SK-N-MC (cell line): ENCODE data around the gene ABRACL.
A peak's percentile ranks its signal among the peaks of the same experiment; 100 is the strongest.

Experiments used
- DNase-seq: peaks from one replicate; pipeline ENCODE4 v3.0.0-alpha.2; 2011; ENCODE audit warnings: low read depth, low spot score
- H3K27ac ChIP-seq: fragments of 200-600 bp; sonication (generic); 2 replicates; pipeline ENCODE4 v1.5.1; 2016; ENCODE audit warnings: mixed run types
- H3K36me3 ChIP-seq: fragments of 200-600 bp; sonication (generic); 2 replicates; pipeline ENCODE4 v1.6.1; 2017; ENCODE audit warnings: antibody characterized with exemption, low read length, mixed read lengths; ENCODE audit not compliant: insufficient read depth
- H3K4me3 ChIP-seq: fragments of 200-600 bp; sonication (generic); 2 replicates; pipeline ENCODE4 v1.5.1; 2016
- H3K9ac ChIP-seq: fragments of 200-600 bp; sonication (generic); 2 replicates; pipeline ENCODE4 v1.8.0; 2017; ENCODE audit warnings: mixed run types, mixed read lengths; ENCODE audit not compliant: insufficient read length
- H3K9me3 ChIP-seq: fragments of 200-600 bp; sonication (generic); 2 replicates; pipeline ENCODE4 v1.6.1; 2017; ENCODE audit warnings: low read depth, mild to moderate bottlenecking, antibody characterized with exemption, low read length, moderate library complexity, mixed read lengths
- EZH2 ChIP-seq: fragments of 200-600 bp; sonication (generic); IDR thresholded peaks from one replicate; pipeline ENCODE4 v1.6.1; 2017; ENCODE audit warnings: antibody characterized with exemption
- FOXP2 ChIP-seq: optimal IDR thresholded peaks from 2 replicates; pipeline ENCODE3; 2011; ENCODE audit warnings: mild to moderate bottlenecking, moderate library complexity; ENCODE audit not compliant: insufficient read depth; ENCODE audit errors: extremely low read length, control extremely low read depth
- POLR2AphosphoS5 ChIP-seq: IDR thresholded peaks from 2 replicates; pipeline ENCODE4 v1.6.1; 2012; ENCODE audit warnings: mild to moderate bottlenecking, low read depth, low read length, borderline replicate concordance

The ABRACL gene

GRCh38 chr6:139028658-139029469 is at the start of gene ABRACL:
TSS of gene ABRACL (plus strand) at chr6:139028745. CDS start at chr6:139034161, 5,416 bp downstream.
- Histone ChIP-seq H3K36me3 (peaks cover 3% of the 10 kb centered on the region; the same call in 1 of the 2 replicates), H3K27ac (peak within 1 kb of the TSS; percentile 75; the same call in 1 of the 2 replicates), H3K9me3 (no peaks in the 10 kb centered on the region), H3K9ac (peak within 1 kb of the TSS; percentile 87), H3K4me3 (peak within 1 kb of the TSS; percentile 86)
- peak; percentile 42 for DNase-seq
- TF ChIP-seq POLR2AphosphoS5 (peak; percentile 94), FOXP2 (no peak), EZH2 (no peak)

DNA sequence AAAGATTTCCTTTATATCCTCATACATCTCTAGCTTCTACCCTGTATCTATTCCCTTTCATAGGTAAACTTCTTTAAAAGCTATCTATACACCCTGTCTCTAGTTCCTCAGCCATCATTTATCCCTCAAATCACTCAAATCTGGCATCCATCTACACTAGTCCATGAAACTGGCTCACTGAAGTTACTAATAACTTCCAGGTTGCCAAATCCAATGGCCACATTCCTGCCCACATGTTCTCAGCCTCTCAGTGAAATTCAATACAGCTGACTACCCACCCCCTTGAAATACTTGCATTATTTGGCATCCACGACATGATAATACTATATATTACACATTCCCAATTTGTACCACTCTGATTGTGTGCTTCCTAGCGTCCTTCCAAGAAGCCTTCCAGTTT is 49.2 kb upstream of the ABRACL start:
- no peak for TF ChIP-seq FOXP2
- TF ChIP-seq POLR2AphosphoS5: no peak

DNA sequence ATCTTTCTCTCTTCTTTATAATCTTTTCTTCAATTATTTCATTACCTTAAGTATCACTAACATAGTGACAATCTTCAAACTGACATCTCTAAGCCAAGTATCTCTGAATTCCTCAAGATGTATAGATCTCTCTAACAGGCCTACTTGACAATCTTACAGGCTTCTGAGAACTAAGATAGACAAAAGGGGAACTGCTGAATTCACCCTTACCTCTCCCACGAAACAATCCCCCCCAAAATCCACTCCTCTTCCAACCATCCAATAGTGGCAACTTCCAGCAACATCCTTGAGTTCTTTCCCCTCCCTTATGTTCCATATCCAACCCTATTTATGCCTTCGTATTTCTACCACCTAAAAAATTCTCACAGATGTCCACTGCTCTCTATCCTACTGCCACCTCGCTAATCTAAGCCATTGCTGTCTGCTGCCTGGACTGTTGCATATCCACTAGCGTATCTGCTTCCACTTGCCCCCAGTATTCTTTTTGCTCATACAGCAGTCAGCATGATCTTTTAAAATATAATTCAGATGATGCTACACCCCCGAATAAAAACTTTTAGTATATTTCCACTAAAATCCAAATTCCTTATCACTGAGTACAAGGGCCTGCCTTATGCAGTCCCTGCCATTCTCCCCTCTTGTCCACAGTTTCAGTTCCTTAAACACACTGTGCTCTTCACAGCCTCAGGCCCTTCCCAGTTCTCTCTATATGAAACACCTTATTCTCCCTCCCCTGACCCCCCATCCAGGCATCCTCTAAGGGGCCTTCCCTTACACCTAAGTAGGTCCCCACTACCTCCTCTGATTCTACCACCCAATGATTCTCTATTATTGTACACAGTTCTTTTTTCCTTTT is 48.5 kb upstream of the ABRACL start:
- DNase-seq: no peak
- Histone ChIP-seq H3K4me3 (no peak overlapping the region), H3K9ac (no peak overlapping the region), H3K9me3 (no peaks in the 10 kb centered on the region), H3K36me3 (peaks cover 10% of the 10 kb centered on the region; the same call in 1 of the 2 replicates), H3K27ac (no peak overlapping the region)
- TF ChIP-seq POLR2AphosphoS5 (no peak), EZH2 (no peak), FOXP2 (no peak)

More for the DNA sequence above, 49.2 kb upstream of the ABRACL start:
- Histone ChIP-seq H3K9ac (no peak overlapping the region), H3K9me3 (no peaks in the 10 kb centered on the region), H3K27ac (no peak overlapping the region), H3K4me3 (no peak overlapping the region), H3K36me3 (peaks cover 7% of the 10 kb centered on the region; the same call in 1 of the 2 replicates)
- DNase-seq: no peak

- Histone ChIP-seq H3K27ac (no peak overlapping the region), H3K36me3 (peaks cover 10% of the 10 kb centered on the region; the same call in 1 of the 2 replicates), H3K9me3 (no peaks in the 10 kb centered on the region), H3K4me3 (no peak overlapping the region), H3K9ac (no peak overlapping the region)
- TF ChIP-seq FOXP2: no peak
- no peak for TF ChIP-seq EZH2
- TF ChIP-seq POLR2AphosphoS5: no peak
- no peak for DNase-seq
These were observed 47.1 kb upstream of the ABRACL start for GRCh38 chr6:138981416-138981815.

GRCh38 chr6:138986578-138986977 is 42.0 kb upstream of the ABRACL start:
- no peak for TF ChIP-seq EZH2
- no peak for TF ChIP-seq POLR2AphosphoS5
- TF ChIP-seq FOXP2: no peak
- H3K36me3 ChIP-seq: peaks cover 10% of the 10 kb centered on the region; the same call in 1 of the 2 replicates
- H3K9me3 ChIP-seq: no peaks in the 10 kb centered on the region
- peak overlapping the region; percentile 95 for H3K9ac ChIP-seq
- no peak for DNase-seq
- H3K27ac ChIP-seq: no peak overlapping the region
- H3K4me3 ChIP-seq: peak overlapping the region; percentile 86

GRCh38 chr6:138987080-138987642 is 41.4 kb upstream of the ABRACL start:
- TF ChIP-seq FOXP2 (no peak), POLR2AphosphoS5 (no peak), EZH2 (no peak)
- peak overlapping the region; percentile 95 for H3K9ac ChIP-seq
- H3K27ac ChIP-seq: no peak overlapping the region
- peaks cover 10% of the 10 kb centered on the region; the same call in 1 of the 2 replicates for H3K36me3 ChIP-seq
- DNase-seq: no peak
- no peaks in the 10 kb centered on the region for H3K9me3 ChIP-seq
- peak overlapping the region; percentile 86 for H3K4me3 ChIP-seq

- no peaks in the 10 kb centered on the region for H3K9me3 ChIP-seq
- peak within 1 kb of the TSS; percentile 72; the same call in 1 of the 2 replicates for H3K27ac ChIP-seq
- H3K36me3 ChIP-seq: peaks cover 7% of the 10 kb centered on the region; the same call in 1 of the 2 replicates
- H3K9ac ChIP-seq: peak within 1 kb of the TSS; percentile 95
- peak; percentile 85 for TF ChIP-seq POLR2AphosphoS5
- TF ChIP-seq EZH2: no peak
- DNase-seq: peak; percentile 44
- peak within 1 kb of the TSS; percentile 86 for H3K4me3 ChIP-seq
These were observed 40.7 kb upstream of the ABRACL start, which contains the start of gene REPS1 for GRCh38 chr6:138987643-138988468. TSS of gene REPS1 (minus strand) at chr6:138988253. CDS start at chr6:138987682, 571 bp downstream.
